GM12872 (cell line): ENCODE data around the gene AQP1.

Source experiments
- CTCF ChIP-seq: IDR thresholded peaks from 3 replicates; pipeline ENCODE4 v1.5.1; 2011; ENCODE audit warnings: low read depth, mild to moderate bottlenecking, low read length, moderate library complexity; ENCODE audit not compliant: insufficient read depth

AQP1 gene

GRCh38 chr7:30877015-30877769 is 34.5 kb upstream of the AQP1 start:
- TF ChIP-seq CTCF, result no peak

- no peak for TF ChIP-seq CTCF
Measured at GRCh38 chr7:30877993-30878392, 33.7 kb upstream of the AQP1 start.

- TF ChIP-seq CTCF, result no peak
Measured at GRCh38 chr7:30879139-30880124, 32.2 kb upstream of the AQP1 start.

GRCh38 chr7:30880125-30880720 is 31.4 kb upstream of the AQP1 start:
- TF ChIP-seq CTCF, result no peak

GRCh38 chr7:30880941-30881340 is 30.7 kb upstream of the AQP1 start:
- no peak for TF ChIP-seq CTCF

- no peak for TF ChIP-seq CTCF
Measured at GRCh38 chr7:30881448-30881847, 30.2 kb upstream of the AQP1 start.

GRCh38 chr7:30884881-30885280 is 26.8 kb upstream of the AQP1 start:
- no peak for TF ChIP-seq CTCF
